Transverse colon (tissue), 3 donors: Measurements from ENCODE around the gene CEBPZ.

Experiments used
- CTCF ChIP-seq, 5 experiments: fragments of 200-600 bp in 3 of 5; fragments of 450-650 bp in 2 of 5; sonication (generic) in 3 of 5; IDR thresholded peaks; 1 replicate in 2 of 5; 2 replicates in 3 of 5; pipeline ENCODE4 v1.5.1; 2016 to 2017; ENCODE audit warnings: antibody characterized with exemption in 5 of 5, inconsistent platforms in 3 of 5, mild to moderate bottlenecking in 2 of 5, moderate library complexity in 1 of 5
- POLR2A ChIP-seq: fragments of 450-650 bp; IDR thresholded peaks from one replicate; pipeline ENCODE4 v1.6.1; 2016; ENCODE audit warnings: antibody characterized with exemption, mild to moderate bottlenecking, moderate library complexity

- TF ChIP-seq CTCF (IDR thresholded peaks at IDR 0.05) (no peak), POLR2A (no peak)
These were observed 19.7 kb upstream of the CEBPZ start for GRCh38 chr2:37250869-37251740.
